ENCODE measurements around the gene TPM2.

The TPM2 gene

GRCh38 chr9:35682051-35682450 is 7.7 kb downstream of the TPM2 start:
- TF ChIP-seq POLR2AphosphoS5 (IDR thresholded peaks at IDR 0.05; ENCODE audit: low read depth, low read length) (no peak), FOXP2 (optimal IDR thresholded peaks at IDR 0.05; ENCODE audit: borderline replicate concordance, extremely low read depth, extremely low read length, insufficient read depth) (no peak), SIN3A (IDR thresholded peaks at IDR 0.05; ENCODE audit: borderline replicate concordance, insufficient read depth, low read length) (no peak), TAF1 (IDR thresholded peaks at IDR 0.05; ENCODE audit: borderline replicate concordance, insufficient read depth, low read length) (no peak)
- TF ChIP-seq, protein P1, sequence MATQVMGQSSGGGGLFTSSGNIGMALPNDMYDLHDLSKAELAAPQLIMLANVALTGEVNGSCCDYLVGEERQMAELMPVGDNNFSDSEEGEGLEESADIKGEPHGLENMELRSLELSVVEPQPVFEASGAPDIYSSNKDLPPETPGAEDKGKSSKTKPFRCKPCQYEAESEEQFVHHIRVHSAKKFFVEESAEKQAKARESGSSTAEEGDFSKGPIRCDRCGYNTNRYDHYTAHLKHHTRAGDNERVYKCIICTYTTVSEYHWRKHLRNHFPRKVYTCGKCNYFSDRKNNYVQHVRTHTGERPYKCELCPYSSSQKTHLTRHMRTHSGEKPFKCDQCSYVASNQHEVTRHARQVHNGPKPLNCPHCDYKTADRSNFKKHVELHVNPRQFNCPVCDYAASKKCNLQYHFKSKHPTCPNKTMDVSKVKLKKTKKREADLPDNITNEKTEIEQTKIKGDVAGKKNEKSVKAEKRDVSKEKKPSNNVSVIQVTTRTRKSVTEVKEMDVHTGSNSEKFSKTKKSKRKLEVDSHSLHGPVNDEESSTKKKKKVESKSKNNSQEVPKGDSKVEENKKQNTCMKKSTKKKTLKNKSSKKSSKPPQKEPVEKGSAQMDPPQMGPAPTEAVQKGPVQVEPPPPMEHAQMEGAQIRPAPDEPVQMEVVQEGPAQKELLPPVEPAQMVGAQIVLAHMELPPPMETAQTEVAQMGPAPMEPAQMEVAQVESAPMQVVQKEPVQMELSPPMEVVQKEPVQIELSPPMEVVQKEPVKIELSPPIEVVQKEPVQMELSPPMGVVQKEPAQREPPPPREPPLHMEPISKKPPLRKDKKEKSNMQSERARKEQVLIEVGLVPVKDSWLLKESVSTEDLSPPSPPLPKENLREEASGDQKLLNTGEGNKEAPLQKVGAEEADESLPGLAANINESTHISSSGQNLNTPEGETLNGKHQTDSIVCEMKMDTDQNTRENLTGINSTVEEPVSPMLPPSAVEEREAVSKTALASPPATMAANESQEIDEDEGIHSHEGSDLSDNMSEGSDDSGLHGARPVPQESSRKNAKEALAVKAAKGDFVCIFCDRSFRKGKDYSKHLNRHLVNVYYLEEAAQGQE (IDR thresholded peaks at IDR 0.05; ENCODE audit: insufficient read depth in 1 of 2, low read depth in 2 of 2, low read length in 2 of 2) = no peak

DNA sequence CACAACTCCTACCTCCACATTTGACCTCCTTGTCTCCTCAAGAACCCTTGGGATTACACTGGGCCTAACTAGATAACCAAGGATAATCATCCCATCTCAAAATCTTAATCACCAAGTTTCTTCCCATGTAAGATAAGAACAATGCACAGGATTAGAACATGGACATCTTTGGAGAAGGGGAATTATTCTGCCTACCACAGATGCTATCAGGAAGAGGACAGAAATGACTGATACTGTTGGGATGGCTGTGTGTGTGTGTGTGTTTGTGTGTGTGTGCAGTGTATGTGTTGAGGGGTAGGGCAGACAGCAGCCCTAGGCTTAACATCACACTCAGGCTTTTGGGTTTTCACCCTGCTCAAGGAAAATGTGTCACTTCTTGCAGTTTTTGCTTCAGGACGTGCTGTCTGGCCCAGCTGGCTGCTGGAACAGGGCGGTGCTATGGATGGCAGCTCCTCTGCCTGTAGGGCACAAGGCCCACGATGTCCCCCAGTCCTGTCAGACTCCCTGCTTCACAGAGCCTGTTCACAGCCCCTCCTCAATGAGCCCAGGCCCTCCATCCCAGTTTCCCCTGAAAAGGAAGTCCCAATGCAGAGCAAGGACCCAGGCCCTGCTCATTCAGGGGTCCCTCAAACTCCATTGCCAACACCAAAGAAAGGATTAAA is 8.3 kb downstream of the TPM2 start:
- TF ChIP-seq SIN3A (IDR thresholded peaks at IDR 0.05; ENCODE audit: borderline replicate concordance, insufficient read depth, low read length) (no peak), TAF1 (IDR thresholded peaks at IDR 0.05; ENCODE audit: borderline replicate concordance, insufficient read depth, low read length) (no peak), POLR2AphosphoS5 (IDR thresholded peaks at IDR 0.05; ENCODE audit: low read depth, low read length) (no peak), FOXP2 (optimal IDR thresholded peaks at IDR 0.05; ENCODE audit: borderline replicate concordance, extremely low read depth, extremely low read length, insufficient read depth) (no peak)
- TF ChIP-seq, protein P1 (IDR thresholded peaks at IDR 0.05; ENCODE audit: insufficient read depth in 1 of 2, low read depth in 2 of 2, low read length in 2 of 2) = no peak

GRCh38 chr9:35680331-35681105 is 9.2 kb downstream of the TPM2 start:
- TF ChIP-seq FOXP2 (optimal IDR thresholded peaks at IDR 0.05; ENCODE audit: borderline replicate concordance, extremely low read depth, extremely low read length, insufficient read depth) (no peak), SIN3A (IDR thresholded peaks at IDR 0.05; ENCODE audit: borderline replicate concordance, insufficient read depth, low read length) (no peak), POLR2AphosphoS5 (IDR thresholded peaks at IDR 0.05; ENCODE audit: low read depth, low read length) (no peak), TAF1 (IDR thresholded peaks at IDR 0.05; ENCODE audit: borderline replicate concordance, insufficient read depth, low read length) (no peak)
- TF ChIP-seq, protein P1 (IDR thresholded peaks at IDR 0.05; ENCODE audit: insufficient read depth in 1 of 2, low read depth in 2 of 2, low read length in 2 of 2) = no peak

DNA sequence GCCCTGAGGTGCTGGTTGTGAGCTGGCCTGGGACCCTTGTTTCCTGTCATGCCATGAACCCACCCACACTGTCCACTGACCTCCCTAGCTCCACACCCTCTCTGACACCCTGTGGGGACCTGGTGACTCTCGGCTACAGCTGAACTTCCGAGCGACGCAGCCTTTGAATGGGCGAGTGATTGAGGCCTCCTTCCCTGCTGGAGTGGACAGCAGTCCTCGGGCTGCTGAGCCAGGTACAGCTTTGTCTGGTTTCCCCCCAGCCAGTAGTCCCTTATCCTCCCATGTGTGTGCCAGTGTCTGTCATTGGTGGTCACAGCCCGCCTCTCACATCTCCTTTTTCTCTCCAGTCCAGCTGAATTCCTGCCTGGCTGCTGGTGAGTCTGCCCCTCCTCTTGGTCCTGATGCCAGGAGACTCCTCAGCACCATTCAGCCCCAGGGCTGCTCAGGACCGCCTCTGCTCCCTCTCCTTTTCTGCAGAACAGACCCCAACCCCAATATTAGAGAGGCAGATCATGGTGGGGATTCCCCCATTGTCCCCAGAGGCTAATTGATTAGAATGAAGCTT is 9.9 kb downstream of the TPM2 start:
- TF ChIP-seq POLR2AphosphoS5 (IDR thresholded peaks at IDR 0.05; ENCODE audit: low read depth, low read length) (no peak), FOXP2 (optimal IDR thresholded peaks at IDR 0.05; ENCODE audit: borderline replicate concordance, extremely low read depth, extremely low read length, insufficient read depth) (no peak), TAF1 (IDR thresholded peaks at IDR 0.05; ENCODE audit: borderline replicate concordance, insufficient read depth, low read length) (no peak), SIN3A (IDR thresholded peaks at IDR 0.05; ENCODE audit: borderline replicate concordance, insufficient read depth, low read length) (no peak)
- TF ChIP-seq, protein P1 (IDR thresholded peaks at IDR 0.05; ENCODE audit: insufficient read depth in 1 of 2, low read depth in 2 of 2, low read length in 2 of 2) = no peak

Data from PFSK-1 (cell line).